ENCODE results near the gene PHKA1. TPM values are rescaled to one million over a fixed set of nuclear protein-coding genes. Genes with fewer than 3 reads are reported as not detected.
A peak's percentile ranks its signal among the peaks of the same experiment; 100 is the strongest.
"Not testable (repeated sequence)": the region's sequence is repeated elsewhere in the genome, so short reads cannot be mapped to it uniquely, and the experiment has no call there.

Gene PHKA1
- total RNA-seq (5.5 and 7.1 TPM in 2 replicates), polyA plus RNA-seq (2.8 and 3.3 TPM in 2 replicates), polyA minus RNA-seq (7.1 and 8.9 TPM in 2 replicates), Bru-seq, nascent RNA (percentile 46 among the genes with signal in this experiment), BruChase-seq, experiment 1, labeled RNA remaining after a 6-hour chase (percentile 43 among the genes with signal in this experiment), BruChase-seq, experiment 2, labeled RNA remaining after a 2-hour chase (percentile 44 among the genes with signal in this experiment)
- polyA plus RNA-seq (2011; cell fraction: cytosol; rRNA removed): 4.1 and 4.2 TPM in 2 replicates
- 10.7 and 11.2 TPM in 2 replicates for polyA plus RNA-seq (2011; cell fraction: nucleus; rRNA removed)
- polyA plus RNA-seq (2012): 8.2 and 9.4 TPM in 2 replicates
- polyA minus RNA-seq (2011; cell fraction: cytosol; rRNA and poly(A)+ RNA removed): 9.3 TPM
- polyA minus RNA-seq (2011; cell fraction: nucleus; rRNA and poly(A)+ RNA removed): 6.4 and 7.5 TPM in 2 replicates
- long read RNA-seq, full-length matches to known transcripts: 7 of 13 reads
- long read RNA-seq, partial matches to known transcripts: 0 of 13 reads
- long read RNA-seq, other reads (novel, unspliced or antisense): 6 of 13 reads

GRCh38 chrX:72713599-72714477, at the start of gene PHKA1:
PHKA1 (minus strand) TSS chrX:72714306; CDS start chrX:72713880, 426 bp downstream.
- Histone ChIP-seq H3K27ac (ENCODE audit: insufficient read depth, low read depth, low read length) (peak within 1 kb of the TSS; percentile 57), H2AFZ (ENCODE audit: low read depth, low read length) (peak within 1 kb of the TSS; percentile 95), H3K9ac (replicated peaks; ENCODE audit: extremely low read depth, insufficient read depth, low read length) (peak within 1 kb of the TSS; percentile 48), H3K4me2 (ENCODE audit: insufficient read depth, low read length) (peak within 1 kb of the TSS; percentile 81), H3K4me3 (replicated peaks in 1 of 3; ENCODE audit: insufficient read depth in 1 of 3, low read depth in 1 of 3, low read length in 3 of 3) (peak within 1 kb of the TSS; percentile 34 to 79 (median 44))
- H3K79me2 ChIP-seq (ENCODE audit: control insufficient read depth, insufficient read depth, low read length); H3K4me1 ChIP-seq (ENCODE audit: control insufficient read depth, extremely low read depth, insufficient read depth, low read length); H3K9me3 ChIP-seq (replicated peaks; ENCODE audit: control insufficient read depth, insufficient read depth, low read length); H3K36me3 ChIP-seq (ENCODE audit: control insufficient read depth in 2 of 2, extremely low read depth in 1 of 2, insufficient read depth in 2 of 2, low read length in 2 of 2); dilution Hi-C loops (cut with MboI; ENCODE audit: extremely low pct_ligation_motif_present, low sequenced_read_pairs); H3K27me3 ChIP-seq (ENCODE audit: control insufficient read depth in 2 of 2, insufficient read depth in 2 of 2, low read length in 2 of 2); H4K20me1 ChIP-seq (replicated peaks; ENCODE audit: control insufficient read depth, extremely low read depth, insufficient read depth, low read length); H3K9me1 ChIP-seq (replicated peaks; ENCODE audit: control insufficient read depth, extremely low read depth, insufficient read depth, low read length): not testable (repeated sequence)
- BruUV-seq (replicated peaks): TSS peak; percentile 23
- ChIA-PET CTCF (interaction anchor here (1.0 kb wide), 1 partner anchor 469 kb away, joined by 4 read pairs; no protein-coding TSS in a partner anchor), POLR2A (interaction anchor here (0.7 kb wide), 1 partner anchor 14 kb away, joined by 3 read pairs; no protein-coding TSS in a partner anchor)
- FAIRE-seq (peak; percentile 26), DNase-seq (ENCODE audit: low read depth, low spot score) (peak; percentile 20)
- intact Hi-C loops (cut with micrococcal nuclease): loop anchor here (2.0 to 5.0 kb wide), 2 partner anchors 92 to 141 kb away; partner anchors contain the start of gene HDAC8

GRCh38 chrX:72760454-72760853, 46.3 kb upstream of the PHKA1 start:
- FAIRE-seq; H3K9me1 ChIP-seq (replicated peaks; ENCODE audit: control insufficient read depth, extremely low read depth, insufficient read depth, low read length); POLR2A ChIA-PET; H3K36me3 ChIP-seq (ENCODE audit: control insufficient read depth in 2 of 2, extremely low read depth in 1 of 2, insufficient read depth in 2 of 2, low read length in 2 of 2); H3K9me3 ChIP-seq (replicated peaks; ENCODE audit: control insufficient read depth, insufficient read depth, low read length); H3K4me3 ChIP-seq (replicated peaks in 1 of 3; ENCODE audit: insufficient read depth in 1 of 3, low read depth in 1 of 3, low read length in 3 of 3); H3K79me2 ChIP-seq (ENCODE audit: control insufficient read depth, insufficient read depth, low read length); intact Hi-C loops (cut with micrococcal nuclease); H3K9ac ChIP-seq (replicated peaks; ENCODE audit: extremely low read depth, insufficient read depth, low read length); dilution Hi-C loops (cut with MboI; ENCODE audit: extremely low pct_ligation_motif_present, low sequenced_read_pairs); CTCF ChIA-PET; H3K27me3 ChIP-seq (ENCODE audit: control insufficient read depth in 2 of 2, insufficient read depth in 2 of 2, low read length in 2 of 2); H3K27ac ChIP-seq (ENCODE audit: insufficient read depth, low read depth, low read length); BruUV-seq (replicated peaks); DNase-seq (ENCODE audit: low read depth, low spot score); H3K4me2 ChIP-seq (ENCODE audit: insufficient read depth, low read length); H4K20me1 ChIP-seq (replicated peaks; ENCODE audit: control insufficient read depth, extremely low read depth, insufficient read depth, low read length); H3K4me1 ChIP-seq (ENCODE audit: control insufficient read depth, extremely low read depth, insufficient read depth, low read length); H2AFZ ChIP-seq (ENCODE audit: low read depth, low read length): not testable (repeated sequence)

- H3K36me3 ChIP-seq (ENCODE audit: control insufficient read depth in 2 of 2, extremely low read depth in 1 of 2, insufficient read depth in 2 of 2, low read length in 2 of 2); H3K9ac ChIP-seq (replicated peaks; ENCODE audit: extremely low read depth, insufficient read depth, low read length); H3K4me3 ChIP-seq (replicated peaks in 1 of 3; ENCODE audit: insufficient read depth in 1 of 3, low read depth in 1 of 3, low read length in 3 of 3); DNase-seq (ENCODE audit: low read depth, low spot score); H3K27me3 ChIP-seq (ENCODE audit: control insufficient read depth in 2 of 2, insufficient read depth in 2 of 2, low read length in 2 of 2); H3K4me1 ChIP-seq (ENCODE audit: control insufficient read depth, extremely low read depth, insufficient read depth, low read length); H4K20me1 ChIP-seq (replicated peaks; ENCODE audit: control insufficient read depth, extremely low read depth, insufficient read depth, low read length); CTCF ChIA-PET; BruUV-seq (replicated peaks); POLR2A ChIA-PET; H3K9me1 ChIP-seq (replicated peaks; ENCODE audit: control insufficient read depth, extremely low read depth, insufficient read depth, low read length); H2AFZ ChIP-seq (ENCODE audit: low read depth, low read length); H3K27ac ChIP-seq (ENCODE audit: insufficient read depth, low read depth, low read length); H3K79me2 ChIP-seq (ENCODE audit: control insufficient read depth, insufficient read depth, low read length); H3K9me3 ChIP-seq (replicated peaks; ENCODE audit: control insufficient read depth, insufficient read depth, low read length); intact Hi-C loops (cut with micrococcal nuclease); FAIRE-seq; H3K4me2 ChIP-seq (ENCODE audit: insufficient read depth, low read length); dilution Hi-C loops (cut with MboI; ENCODE audit: extremely low pct_ligation_motif_present, low sequenced_read_pairs): not testable (repeated sequence)
These were observed 34.4 kb upstream of the PHKA1 start for GRCh38 chrX:72748545-72748944.

Data from endothelial cell of umbilical vein (primary cell).